Naive thymus-derived CD4-positive, alpha-beta T cell (primary cell): Measurements from ENCODE around the gene SIMC1. TPM values are rescaled to one million over a fixed set of nuclear protein-coding genes. Genes with fewer than 3 reads are reported as not detected.
"Not testable (repeated sequence)": the region's sequence is repeated elsewhere in the genome, so short reads cannot be mapped to it uniquely, and the experiment has no call there.

ENCODE experiments used
- ATAC-seq: fragments of 150-1000 bp; cut with Tn5 transposase; 2 replicates; pipeline ENCODE4 v1.10.0; 2021; ENCODE audit warnings: mild to moderate bottlenecking, moderate library complexity
- CTCF ChIA-PET: fragments of 350-600 bp; sonication (Branson Sonifier 250); formaldehyde crosslinking; loops from one replicate; lab custom pipeline; 2021; ENCODE audit warnings: antibody characterized with exemption; lab: Charles Lee
- POLR2A ChIA-PET: fragments of 350-600 bp; sonication (Branson Sonifier 250); formaldehyde crosslinking; loops from one replicate; lab custom pipeline; 2021; ENCODE audit warnings: antibody characterized with exemption, inconsistent platforms; lab: Charles Lee
- DNase-seq, 9 donors: peaks; one replicate each; pipeline versions ENCODE4 v3.0.0 to v3.0.0-alpha.2; 2020 to 2022; ENCODE audit warnings: mixed read lengths in 1 of 9
- H3K27ac ChIP-seq: one replicate; pipeline ENCODE4 v1.7.0; 2013; ENCODE audit warnings: mild to moderate bottlenecking, low read depth, low read length, moderate library complexity
- H3K27me3 ChIP-seq, 2 donors: one replicate each; pipeline ENCODE4 v1.7.0; 2013; ENCODE audit warnings: low read length in 2 of 2, mild to moderate bottlenecking in 2 of 2, moderate library complexity in 2 of 2; ENCODE audit not compliant: control insufficient read depth in 2 of 2, insufficient read depth in 2 of 2
- H3K36me3 ChIP-seq, 3 experiments: 1 replicate in 2 of 3; 2 replicates in 1 of 3; pipeline ENCODE4 v1.7.0; 2013; ENCODE audit warnings: low read length in 3 of 3, mild to moderate bottlenecking in 3 of 3, moderate library complexity in 1 of 3; ENCODE audit not compliant: insufficient read depth in 3 of 3, control insufficient read depth in 2 of 3
- H3K4me1 ChIP-seq, 2 donors: one replicate each; pipeline ENCODE4 v1.7.0; 2013; ENCODE audit warnings: low read length in 2 of 2, mild to moderate bottlenecking in 2 of 2, moderate library complexity in 1 of 2; ENCODE audit not compliant: control insufficient read depth in 2 of 2, insufficient read depth in 2 of 2
- H3K4me3 ChIP-seq: 2 replicates; pipeline ENCODE4 v1.7.0; 2013; ENCODE audit warnings: mild to moderate bottlenecking, low read length
- H3K9me3 ChIP-seq, 3 experiments: 1 replicate in 2 of 3; 2 replicates in 1 of 3; pipeline ENCODE4 v1.7.0; 2013; ENCODE audit warnings: low read length in 3 of 3; ENCODE audit not compliant: control insufficient read depth in 2 of 3
- H3K27ac Mint-ChIP-seq, 9 donors: one replicate each; pipeline ENCODE4 v1.8.0; 2020 to 2022; ENCODE audit warnings: mixed read lengths in 9 of 9, mild to moderate bottlenecking in 8 of 9, moderate library complexity in 5 of 9, inconsistent platforms in 2 of 9
- H3K27me3 Mint-ChIP-seq, 5 donors: one replicate each; pipeline ENCODE4 v1.8.0; 2021 to 2022; ENCODE audit warnings: mixed read lengths in 5 of 5, mild to moderate bottlenecking in 1 of 5
- H3K36me3 Mint-ChIP-seq, 5 donors: one replicate each; pipeline ENCODE4 v1.8.0; 2020 to 2022; ENCODE audit warnings: mixed read lengths in 5 of 5, mild to moderate bottlenecking in 3 of 5, inconsistent platforms in 1 of 5
- H3K4me1 Mint-ChIP-seq, 7 donors: one replicate each; pipeline ENCODE4 v1.8.0; 2020 to 2022; ENCODE audit warnings: mixed read lengths in 7 of 7, mild to moderate bottlenecking in 3 of 7, inconsistent platforms in 1 of 7
- H3K4me3 Mint-ChIP-seq, 10 donors: one replicate each; pipeline ENCODE4 v1.8.0; 2020 to 2022; ENCODE audit warnings: mild to moderate bottlenecking in 10 of 10, mixed read lengths in 10 of 10, moderate library complexity in 6 of 10, inconsistent platforms in 2 of 10
- H3K9me3 Mint-ChIP-seq, 11 donors: one replicate each; pipeline ENCODE4 v1.8.0; 2020 to 2022; ENCODE audit warnings: mixed read lengths in 11 of 11, mild to moderate bottlenecking in 4 of 11, inconsistent platforms in 1 of 11, moderate library complexity in 1 of 11
- intact Hi-C, 2 donors: fragments of 100-400 bp; cut with micrococcal nuclease; formaldehyde crosslinking; loops; one replicate each; pipeline ENCODE4 v1.15.1; 2023
- polyA plus RNA-seq, 2 donors: library from polyadenylated mRNA; unstranded; fragments of 300-500 nt; fragmentation: Illumina TruSeq; gene quantifications; one replicate each; pipeline ENCODE4 v1.2.3, GENCODE V29; 2021
- total RNA-seq, 6 experiments: library from RNA in 5 of 6; stranded (reverse) in 5 of 6; gene quantifications; 1 replicate in 5 of 6; 2 replicates in 1 of 6; pipeline ENCODE4 v1.2.3 and lab custom pipeline; 2021 to 2026

SIMC1 gene
- total and polyA plus RNA-seq, 7 experiments from 2014 or later = 7.9 to 32.1 (median 22.5) TPM

DNA sequence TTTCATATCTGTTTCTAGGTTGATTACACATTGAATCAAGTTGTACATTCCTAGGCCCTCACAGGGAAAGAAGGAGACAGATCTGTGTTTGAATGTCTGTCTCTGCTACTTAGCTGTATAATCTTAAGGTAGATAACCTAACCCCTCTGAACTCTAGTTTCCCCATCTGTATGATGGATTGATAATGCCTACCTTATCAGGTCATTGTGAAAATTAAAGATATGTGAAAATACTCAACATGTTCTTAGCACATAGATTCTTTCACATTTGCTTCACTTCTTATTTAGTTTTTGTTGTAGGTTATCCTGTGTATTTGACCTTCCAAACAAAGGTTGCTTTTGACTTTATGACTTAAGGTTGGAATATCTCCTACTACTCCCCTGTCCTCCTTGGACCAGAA lies 50.8 kb downstream of the SIMC1 start:
- H3K27me3 Mint-ChIP-seq, H3K9me3 ChIP-seq, H3K27ac ChIP-seq, H3K4me1 ChIP-seq, H3K27ac Mint-ChIP-seq, H3K27me3 ChIP-seq, DNase-seq, H3K4me3 Mint-ChIP-seq, H3K36me3 ChIP-seq, H3K4me3 ChIP-seq, CTCF ChIA-PET, POLR2A ChIA-PET, intact Hi-C loops, H3K4me1 Mint-ChIP-seq, ATAC-seq: not testable (repeated sequence)
- H3K9me3 Mint-ChIP-seq = peaks cover 0 to 13% (median 0%) of the 10 kb centered on the region in 11 donors
- peaks cover 0 to 16% (median 9%) of the 10 kb centered on the region in 5 donors for H3K36me3 Mint-ChIP-seq

- POLR2A ChIA-PET, H3K4me3 ChIP-seq, H3K9me3 Mint-ChIP-seq, H3K27me3 Mint-ChIP-seq, H3K27me3 ChIP-seq, H3K9me3 ChIP-seq, H3K27ac ChIP-seq, H3K4me1 ChIP-seq, H3K36me3 ChIP-seq, ATAC-seq, CTCF ChIA-PET, intact Hi-C loops, H3K4me1 Mint-ChIP-seq, H3K4me3 Mint-ChIP-seq, DNase-seq: not testable (repeated sequence)
- Mint-ChIP-seq H3K27ac (peak overlapping the region in 1 of 9 donors; percentile 29), H3K36me3 (peaks cover 0 to 14% (median 4%) of the 10 kb centered on the region in 5 donors)
These were observed 52.0 kb downstream of the SIMC1 start for GRCh38 chr5:176290057-176290840.

DNA sequence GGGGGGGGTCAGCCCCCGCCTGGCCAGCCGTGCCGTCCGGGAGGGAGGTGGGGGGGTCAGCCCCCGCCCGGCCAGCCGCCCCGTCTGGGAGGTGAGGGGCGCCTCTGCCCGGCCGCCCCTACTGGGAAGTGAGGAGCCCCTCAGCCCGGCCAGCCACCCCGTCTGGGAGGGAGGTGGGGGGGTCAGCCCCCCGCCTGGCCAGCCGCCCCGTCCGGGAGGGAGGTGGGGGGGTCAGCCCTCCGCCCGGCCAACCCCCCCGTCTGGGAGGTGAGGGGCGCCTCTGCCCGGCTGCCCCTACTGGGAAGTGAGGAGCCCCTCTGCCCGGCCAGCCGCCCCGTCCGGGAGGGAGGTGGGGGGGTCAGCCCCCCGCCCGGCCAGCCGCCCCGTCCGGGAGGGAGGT lies 67.1 kb downstream of the SIMC1 start:
- H3K4me3 ChIP-seq, POLR2A ChIA-PET, H3K27ac ChIP-seq, H3K4me1 ChIP-seq, H3K27me3 ChIP-seq, H3K4me1 Mint-ChIP-seq, H3K9me3 ChIP-seq, ATAC-seq, intact Hi-C loops, CTCF ChIA-PET, H3K27ac Mint-ChIP-seq, DNase-seq, H3K4me3 Mint-ChIP-seq, H3K27me3 Mint-ChIP-seq: not testable (repeated sequence)
- Mint-ChIP-seq H3K36me3 (peaks cover 10 to 46% (median 43%) of the 10 kb centered on the region in 5 donors), H3K9me3 (peaks cover 0 to 18% (median 4%) of the 10 kb centered on the region in 11 donors)
- peaks cover 0 to 12% (median 0%) of the 10 kb centered on the region in 3 experiments for H3K36me3 ChIP-seq

- ChIA-PET POLR2A (no interaction called here), CTCF (no interaction called here)
- no peaks in the 10 kb centered on the region for H3K27me3 Mint-ChIP-seq
- Histone ChIP-seq H3K36me3 (peaks cover 0 to 20% (median 0%) of the 10 kb centered on the region in 3 experiments), H3K27ac (no peak overlapping the region), H3K9me3 (no peaks in the 10 kb centered on the region), H3K4me1 (no peaks in the 10 kb centered on the region), H3K4me3 (no peak overlapping the region), H3K27me3 (no peaks in the 10 kb centered on the region)
- intact Hi-C loops = no loop called here
- peaks cover 0 to 4% (median 0%) of the 10 kb centered on the region in 7 donors for H3K4me1 Mint-ChIP-seq
- peaks cover 3 to 43% (median 14%) of the 10 kb centered on the region in 5 donors for H3K36me3 Mint-ChIP-seq
- H3K27ac Mint-ChIP-seq = peak overlapping the region in 1 of 9 donors; percentile 22
- H3K9me3 Mint-ChIP-seq = no peaks in the 10 kb centered on the region
- DNase-seq (no peak), ATAC-seq (no peak)
- no peak overlapping the region for H3K4me3 Mint-ChIP-seq
These were observed 79.5 kb downstream of the SIMC1 start for GRCh38 chr5:176317534-176318374.

DNA sequence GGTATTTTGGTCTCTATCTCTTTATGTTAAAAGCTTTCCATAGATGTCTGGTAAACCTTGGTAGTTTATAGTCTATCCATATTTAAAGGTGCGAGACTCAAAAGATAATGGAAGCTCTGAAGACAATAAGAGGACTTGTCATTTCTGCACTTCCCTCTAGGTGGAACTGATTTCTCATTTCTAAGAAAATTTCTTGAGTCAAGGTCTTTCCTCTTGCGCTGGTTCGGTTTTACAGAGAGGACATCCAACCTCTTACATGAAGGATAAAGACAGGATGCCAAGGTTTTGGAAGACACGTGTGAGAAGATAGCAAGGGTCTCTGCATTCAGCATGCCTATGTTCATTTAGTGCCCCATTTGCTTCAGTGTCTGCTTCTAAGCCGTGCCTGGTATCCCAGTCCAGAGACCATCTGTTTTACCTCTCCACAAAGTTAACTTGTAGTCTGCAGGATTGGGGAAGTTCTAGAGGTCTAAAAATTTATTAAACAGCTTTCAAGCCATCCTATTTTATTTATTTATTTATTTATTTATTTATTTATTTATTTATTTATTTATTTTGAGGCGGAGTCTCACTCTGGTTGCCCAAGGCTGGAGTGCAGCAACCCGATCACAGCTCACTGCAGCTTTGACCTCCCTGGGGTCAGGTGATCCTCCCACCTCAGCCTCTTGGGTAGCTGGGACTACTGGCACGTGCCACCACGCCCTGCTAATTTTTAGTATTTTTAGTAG lies 81.8 kb downstream of the SIMC1 start:
- Histone ChIP-seq H3K27me3 (no peaks in the 10 kb centered on the region), H3K4me3 (no peak overlapping the region), H3K36me3 (peaks cover 0 to 29% (median 0%) of the 10 kb centered on the region in 3 experiments), H3K9me3 (no peaks in the 10 kb centered on the region), H3K4me1 (no peaks in the 10 kb centered on the region), H3K27ac (no peak overlapping the region)
- peaks cover 4 to 36% (median 14%) of the 10 kb centered on the region in 5 donors for H3K36me3 Mint-ChIP-seq
- H3K4me3 Mint-ChIP-seq = no peak overlapping the region
- intact Hi-C loops = no loop called here
- POLR2A ChIA-PET = no interaction called here
- DNase-seq (no peak), ATAC-seq (no peak)
- H3K27ac Mint-ChIP-seq = peak overlapping the region in 2 of 9 donors; percentile 39 to 72
- no peaks in the 10 kb centered on the region for H3K9me3 Mint-ChIP-seq
- H3K27me3 Mint-ChIP-seq = no peaks in the 10 kb centered on the region
- H3K4me1 Mint-ChIP-seq = peaks cover 0 to 4% (median 0%) of the 10 kb centered on the region in 7 donors
- CTCF ChIA-PET = no interaction called here

GRCh38 chr5:176320577-176320976 lies 82.4 kb downstream of the SIMC1 start:
- H3K27ac Mint-ChIP-seq = no peak overlapping the region
- no peak overlapping the region for H3K4me3 Mint-ChIP-seq
- ChIA-PET CTCF (no interaction called here), POLR2A (no interaction called here)
- intact Hi-C loops = no loop called here
- Histone ChIP-seq H3K36me3 (peaks cover 0 to 24% (median 0%) of the 10 kb centered on the region in 3 experiments), H3K4me1 (no peaks in the 10 kb centered on the region), H3K9me3 (no peaks in the 10 kb centered on the region), H3K4me3 (no peak overlapping the region), H3K27me3 (no peaks in the 10 kb centered on the region), H3K27ac (no peak overlapping the region)
- ATAC-seq (no peak), DNase-seq (no peak)
- no peaks in the 10 kb centered on the region for H3K9me3 Mint-ChIP-seq
- no peaks in the 10 kb centered on the region for H3K27me3 Mint-ChIP-seq
- H3K36me3 Mint-ChIP-seq = peaks cover 5 to 30% (median 9%) of the 10 kb centered on the region in 5 donors
- peaks cover 0 to 4% (median 0%) of the 10 kb centered on the region in 7 donors for H3K4me1 Mint-ChIP-seq
